HepG2 (cell line): Measurements from ENCODE around the gene MRPL27.

Experiments
- ATF1 ChIP-seq: IDR thresholded peaks from 2 replicates; pipeline ENCODE4 v1.6.1; 2016; ENCODE audit warnings: mild to moderate bottlenecking, control low read depth
- FOXM1 ChIP-seq: sonication (generic); formaldehyde crosslinking; IDR thresholded peaks from 2 replicates; pipeline ENCODE4 v1.5.0; 2020; ENCODE audit warnings: missing genetic modification reagents
- ZBTB20 ChIP-seq: sonication (generic); formaldehyde crosslinking; IDR thresholded peaks from 2 replicates; pipeline ENCODE4 v1.8.1; 2023; ENCODE audit warnings: missing genetic modification reagents, low read depth, mild to moderate bottlenecking, borderline replicate concordance
- TF ChIP-seq, protein P1 (sequence below): sonication (generic); formaldehyde crosslinking; IDR thresholded peaks from 2 replicates; pipeline ENCODE4 v1.4.0; 2020; ENCODE audit warnings: low read depth, mild to moderate bottlenecking, missing genetic modification reagents
- TF ChIP-seq, protein P2 (sequence below): sonication (generic); formaldehyde crosslinking; IDR thresholded peaks from 2 replicates; pipeline ENCODE4 v1.4.0; 2020; ENCODE audit warnings: mild to moderate bottlenecking, missing genetic modification reagents
- TF ChIP-seq, protein P3 (sequence below): sonication (generic); formaldehyde crosslinking; IDR thresholded peaks from 2 replicates; pipeline ENCODE4 v1.4.0; 2020; ENCODE audit warnings: missing genetic modification reagents

DNA sequence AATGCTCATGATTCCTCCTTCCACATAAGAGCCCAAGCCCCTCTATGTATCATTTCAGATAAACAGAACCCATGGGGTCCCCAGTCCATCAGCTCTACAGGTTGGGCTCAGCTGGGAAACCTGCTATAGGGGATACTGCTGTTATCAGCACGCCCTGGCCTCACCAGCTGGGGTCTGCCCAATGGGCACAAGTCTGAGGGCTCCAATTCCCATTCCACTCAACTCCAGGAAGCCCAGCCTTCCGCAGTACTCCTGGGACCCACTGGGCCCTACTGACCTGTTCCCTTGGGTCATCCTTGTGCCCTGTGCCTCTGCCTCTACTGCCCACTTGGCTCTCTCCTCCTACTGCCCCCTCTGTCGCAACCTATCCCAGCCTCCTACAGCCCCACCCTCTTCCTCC lies 43.3 kb downstream of the MRPL27 start:
- TF ChIP-seq FOXM1 (no peak), ZBTB20 (no peak), ATF1 (no peak)
- TF ChIP-seq, protein P1, sequence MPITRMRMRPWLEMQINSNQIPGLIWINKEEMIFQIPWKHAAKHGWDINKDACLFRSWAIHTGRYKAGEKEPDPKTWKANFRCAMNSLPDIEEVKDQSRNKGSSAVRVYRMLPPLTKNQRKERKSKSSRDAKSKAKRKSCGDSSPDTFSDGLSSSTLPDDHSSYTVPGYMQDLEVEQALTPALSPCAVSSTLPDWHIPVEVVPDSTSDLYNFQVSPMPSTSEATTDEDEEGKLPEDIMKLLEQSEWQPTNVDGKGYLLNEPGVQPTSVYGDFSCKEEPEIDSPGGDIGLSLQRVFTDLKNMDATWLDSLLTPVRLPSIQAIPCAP (CRISPR knock-in tag) = no peak
- TF ChIP-seq, protein P2, sequence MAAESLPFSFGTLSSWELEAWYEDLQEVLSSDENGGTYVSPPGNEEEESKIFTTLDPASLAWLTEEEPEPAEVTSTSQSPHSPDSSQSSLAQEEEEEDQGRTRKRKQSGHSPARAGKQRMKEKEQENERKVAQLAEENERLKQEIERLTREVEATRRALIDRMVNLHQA = no peak
- TF ChIP-seq, protein P3, sequence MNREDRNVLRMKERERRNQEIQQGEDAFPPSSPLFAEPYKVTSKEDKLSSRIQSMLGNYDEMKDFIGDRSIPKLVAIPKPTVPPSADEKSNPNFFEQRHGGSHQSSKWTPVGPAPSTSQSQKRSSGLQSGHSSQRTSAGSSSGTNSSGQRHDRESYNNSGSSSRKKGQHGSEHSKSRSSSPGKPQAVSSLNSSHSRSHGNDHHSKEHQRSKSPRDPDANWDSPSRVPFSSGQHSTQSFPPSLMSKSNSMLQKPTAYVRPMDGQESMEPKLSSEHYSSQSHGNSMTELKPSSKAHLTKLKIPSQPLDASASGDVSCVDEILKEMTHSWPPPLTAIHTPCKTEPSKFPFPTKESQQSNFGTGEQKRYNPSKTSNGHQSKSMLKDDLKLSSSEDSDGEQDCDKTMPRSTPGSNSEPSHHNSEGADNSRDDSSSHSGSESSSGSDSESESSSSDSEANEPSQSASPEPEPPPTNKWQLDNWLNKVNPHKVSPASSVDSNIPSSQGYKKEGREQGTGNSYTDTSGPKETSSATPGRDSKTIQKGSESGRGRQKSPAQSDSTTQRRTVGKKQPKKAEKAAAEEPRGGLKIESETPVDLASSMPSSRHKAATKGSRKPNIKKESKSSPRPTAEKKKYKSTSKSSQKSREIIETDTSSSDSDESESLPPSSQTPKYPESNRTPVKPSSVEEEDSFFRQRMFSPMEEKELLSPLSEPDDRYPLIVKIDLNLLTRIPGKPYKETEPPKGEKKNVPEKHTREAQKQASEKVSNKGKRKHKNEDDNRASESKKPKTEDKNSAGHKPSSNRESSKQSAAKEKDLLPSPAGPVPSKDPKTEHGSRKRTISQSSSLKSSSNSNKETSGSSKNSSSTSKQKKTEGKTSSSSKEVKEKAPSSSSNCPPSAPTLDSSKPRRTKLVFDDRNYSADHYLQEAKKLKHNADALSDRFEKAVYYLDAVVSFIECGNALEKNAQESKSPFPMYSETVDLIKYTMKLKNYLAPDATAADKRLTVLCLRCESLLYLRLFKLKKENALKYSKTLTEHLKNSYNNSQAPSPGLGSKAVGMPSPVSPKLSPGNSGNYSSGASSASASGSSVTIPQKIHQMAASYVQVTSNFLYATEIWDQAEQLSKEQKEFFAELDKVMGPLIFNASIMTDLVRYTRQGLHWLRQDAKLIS (CRISPR knock-in tag) = no peak
